Adrenal gland (tissue), 12 donors: ENCODE results near the gene MOSPD3. TPM values are rescaled to one million over a fixed set of nuclear protein-coding genes. Genes with fewer than 3 reads are reported as not detected.
A peak's percentile ranks its signal among the peaks of the same experiment; 100 is the strongest.

Source experiments
- DNase-seq, 7 donors: peaks; one replicate each; pipeline ENCODE4 v3.0.0-alpha.2; 2019 to 2020
- H3K27ac ChIP-seq, 5 donors: fragments of 200-600 bp; sonication (generic) in 4 of 5; 1 replicate in 3 of 5; 2 replicates in 2 of 5; pipeline versions ENCODE4 v1.5.1 to v1.8.0; 2016 to 2020; ENCODE audit warnings: mild to moderate bottlenecking in 1 of 5
- H3K27me3 ChIP-seq: fragments of 200-600 bp; 2 replicates; pipeline ENCODE4 v1.8.0; 2021
- H3K36me3 ChIP-seq, 2 donors: fragments of 200-600 bp; replicated peaks in 1 of 2; 1 replicate in 1 of 2; 2 replicates in 1 of 2; pipeline versions ENCODE4 v1.5.1 to v1.8.0; 2018 to 2022
- H3K4me1 ChIP-seq, 2 donors: fragments of 200-600 bp; replicated peaks in 1 of 2; 1 replicate in 1 of 2; 2 replicates in 1 of 2; pipeline versions ENCODE4 v1.5.1 to v1.8.0; 2018 to 2021
- H3K4me3 ChIP-seq, 4 donors: fragments of 200-600 bp; sonication (generic) in 3 of 4; one replicate each; pipeline ENCODE4 v1.5.1; 2016 to 2018
- H3K9me3 ChIP-seq, 3 donors: fragments of 200-600 bp; sonication (generic) in 1 of 3; replicated peaks in 1 of 3; 1 replicate in 2 of 3; 2 replicates in 1 of 3; pipeline versions ENCODE4 v1.5.1 to v1.8.0; 2016 to 2021
- POLR2A ChIP-seq, 2 donors: fragments of 450-650 bp; IDR thresholded peaks; one replicate each; pipeline ENCODE4 v1.6.1; 2017; ENCODE audit warnings: antibody characterized with exemption in 2 of 2, mild to moderate bottlenecking in 2 of 2, moderate library complexity in 1 of 2
- WGBS, 4 donors: extraction: QIAGEN DNeasy Blood & Tissue Kit in 2 of 4; methylation state at CpG; one replicate each; pipeline versions ENCODE4 v1.1.5 to v1.1.7; 2013 to 2017; 5-methylcytosine and 5-hydroxymethylcytosine counted together
- intact Hi-C, 2 donors: fragments of 100-400 bp; cut with DNase I; formaldehyde crosslinking; loops; one replicate each; pipeline versions ENCODE4 v1.14.1 to v1.15.0; 2022 to 2023
- polyA plus RNA-seq, 3 donors: library from polyadenylated mRNA; stranded (reverse); fragments of 200-250 nt in 2 of 3; fragments of 350-450 nt in 1 of 3; fragmentation: Illumina TruSeq in 1 of 3; extraction: RNeasy Lipid Tissue Mini Kit (QIAGEN cat#74804) in 1 of 3; gene quantifications; one replicate each; pipeline ENCODE4 v1.2.3, GENCODE V29; 2013 to 2014
- total RNA-seq, 9 donors: library from RNA; depleted of rRNA in 4 of 9; stranded (reverse); fragments of >200 nt in 4 of 9; fragments of 120-200 nt in 1 of 9; fragmentation: NEBNext Ultra II Directional in 1 of 9; extraction: Animal tissue kit (Norgen Biotek cat#: 25700) in 1 of 9; gene quantifications; one replicate each; pipeline versions ENCODE4 v1.1.0 to v1.2.4, GENCODE V29; 2013 to 2023
- TF ChIP-seq, protein P1 (sequence below), 6 experiments: fragments of 450-650 bp in 4 of 6; fragments of 200-600 bp in 2 of 6; sonication (generic) in 1 of 6; IDR thresholded peaks; 1 replicate in 5 of 6; 2 replicates in 1 of 6; pipeline versions ENCODE4 v1.5.1 to v1.8.0; 2016 to 2021; ENCODE audit warnings: antibody characterized with exemption in 6 of 6, mild to moderate bottlenecking in 2 of 6, moderate library complexity in 1 of 6
- donor health status: healthy with polysubstance abuse.
- donor health status: Bipolar disorder and iron deficiency.
- donor health status: DM: yes; HTN: yes; CAD: no.
- donor health status: DM: no; HTN: no; CAD: no.
- donor health status: DM: no; HTN: no; CAD: no.
- donor health status: DM: yes; HTN: yes; CAD: no.

Gene MOSPD3
- total and polyA plus RNA-seq, 12 donors = 14.0 to 54.5 (median 34.7) TPM

DNA sequence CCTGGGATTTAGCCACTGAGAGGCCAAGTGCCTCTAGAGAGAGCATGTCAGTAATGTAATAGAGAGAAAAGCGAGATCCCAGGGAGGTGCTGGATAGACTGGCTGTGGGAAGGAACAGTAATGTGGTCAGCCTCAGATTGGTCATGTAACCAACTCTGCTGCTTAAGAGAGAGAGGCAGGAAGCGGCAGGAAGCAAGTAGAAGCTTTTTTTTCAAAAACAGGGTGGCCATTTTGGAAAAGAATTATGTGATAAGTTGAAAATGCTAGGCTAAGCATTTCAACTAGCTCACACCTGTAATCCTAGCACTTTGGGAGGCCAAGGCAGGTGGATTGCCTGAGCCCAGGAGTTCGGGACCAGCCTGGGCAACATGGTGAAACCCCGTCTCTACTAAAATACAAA, 13.9 kb upstream of the MOSPD3 start:
- WGBS, 4 donors = 86 to 90% (median 90%) methylated on average over 4 of the region's 4 CpGs
- Histone ChIP-seq H3K27me3 (no peaks in the 10 kb centered on the region), H3K4me3 (no peak overlapping the region), H3K27ac (no peak overlapping the region), H3K4me1 (no peaks in the 10 kb centered on the region), H3K36me3 (no peaks in the 10 kb centered on the region), H3K9me3 (no peaks in the 10 kb centered on the region)
- intact Hi-C loops = loop anchor here in 1 of 2 donors (10.0 kb wide), 1 partner anchor 64 kb away; the partner anchor contains the start of gene AGFG2
- no peak for DNase-seq
- TF ChIP-seq, protein P1, sequence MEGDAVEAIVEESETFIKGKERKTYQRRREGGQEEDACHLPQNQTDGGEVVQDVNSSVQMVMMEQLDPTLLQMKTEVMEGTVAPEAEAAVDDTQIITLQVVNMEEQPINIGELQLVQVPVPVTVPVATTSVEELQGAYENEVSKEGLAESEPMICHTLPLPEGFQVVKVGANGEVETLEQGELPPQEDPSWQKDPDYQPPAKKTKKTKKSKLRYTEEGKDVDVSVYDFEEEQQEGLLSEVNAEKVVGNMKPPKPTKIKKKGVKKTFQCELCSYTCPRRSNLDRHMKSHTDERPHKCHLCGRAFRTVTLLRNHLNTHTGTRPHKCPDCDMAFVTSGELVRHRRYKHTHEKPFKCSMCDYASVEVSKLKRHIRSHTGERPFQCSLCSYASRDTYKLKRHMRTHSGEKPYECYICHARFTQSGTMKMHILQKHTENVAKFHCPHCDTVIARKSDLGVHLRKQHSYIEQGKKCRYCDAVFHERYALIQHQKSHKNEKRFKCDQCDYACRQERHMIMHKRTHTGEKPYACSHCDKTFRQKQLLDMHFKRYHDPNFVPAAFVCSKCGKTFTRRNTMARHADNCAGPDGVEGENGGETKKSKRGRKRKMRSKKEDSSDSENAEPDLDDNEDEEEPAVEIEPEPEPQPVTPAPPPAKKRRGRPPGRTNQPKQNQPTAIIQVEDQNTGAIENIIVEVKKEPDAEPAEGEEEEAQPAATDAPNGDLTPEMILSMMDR (IDR thresholded peaks at IDR 0.05) = no peak
- TF ChIP-seq POLR2A (IDR thresholded peaks at IDR 0.05) = no peak

DNA sequence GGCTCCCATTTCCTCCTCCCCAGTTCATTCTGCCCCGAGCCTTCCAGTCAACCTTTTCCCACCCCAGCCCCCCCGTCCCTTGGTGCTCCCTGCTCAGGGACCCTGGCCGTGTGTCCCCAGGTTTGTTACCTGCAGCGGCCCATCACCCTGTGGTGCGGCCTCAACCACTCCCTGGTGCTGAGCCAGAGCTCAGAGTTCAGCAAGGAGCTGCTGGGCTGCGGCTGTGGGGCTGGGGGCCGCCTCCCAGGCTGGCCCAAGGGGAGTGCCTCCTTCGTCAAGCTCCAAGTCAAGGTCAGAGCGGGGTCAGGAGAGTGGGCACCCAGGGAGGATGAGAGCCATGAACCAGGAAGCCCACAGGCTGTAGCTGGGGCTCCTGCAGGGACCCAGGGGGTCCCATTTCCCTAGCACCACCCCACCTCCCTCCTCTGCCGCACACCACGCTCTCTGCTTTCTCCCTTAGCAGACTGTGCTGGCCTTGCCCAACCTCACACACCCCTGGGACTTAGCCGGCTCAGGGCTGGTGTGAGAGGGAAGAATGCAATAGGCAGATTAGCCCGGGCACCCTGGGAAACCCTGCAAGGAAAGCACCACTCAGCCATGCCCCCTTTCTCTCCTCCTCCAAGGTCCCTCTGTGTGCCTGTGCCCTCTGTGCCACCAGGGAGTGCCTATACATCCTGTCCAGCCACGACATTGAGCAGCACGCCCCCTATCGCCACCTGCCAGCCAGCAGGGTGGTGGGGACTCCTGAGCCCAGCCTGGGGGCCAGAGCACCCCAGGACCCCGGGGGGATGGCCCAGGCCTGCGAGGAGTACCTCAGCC, 12.2 kb upstream of the MOSPD3 start:
- Histone ChIP-seq H3K27ac (no peak overlapping the region), H3K4me1 (peaks cover 4 to 12% of the 10 kb centered on the region in 2 donors), H3K9me3 (no peaks in the 10 kb centered on the region), H3K27me3 (no peaks in the 10 kb centered on the region), H3K36me3 (no peaks in the 10 kb centered on the region), H3K4me3 (no peak overlapping the region)
- intact Hi-C loops = loop anchor here in 1 of 2 donors (10.0 kb wide), 1 partner anchor 65 kb away; the partner anchor contains the start of gene AGFG2
- no peak for DNase-seq
- no peak for TF ChIP-seq POLR2A (IDR thresholded peaks at IDR 0.05)
- TF ChIP-seq, protein P1 (IDR thresholded peaks at IDR 0.05) = no peak
- WGBS, 4 donors = 65 to 69% (median 69%) methylated on average over 10 to 18 of the region's 18 CpGs

GRCh38 chr7:100600730-100601038, 11.7 kb upstream of the MOSPD3 start:
- H3K27me3 ChIP-seq = no peaks in the 10 kb centered on the region
- WGBS, 4 donors = 75 to 88% (median 80%) methylated on average over 7 to 9 of the region's 9 CpGs
- intact Hi-C loops = no loop called here

DNA sequence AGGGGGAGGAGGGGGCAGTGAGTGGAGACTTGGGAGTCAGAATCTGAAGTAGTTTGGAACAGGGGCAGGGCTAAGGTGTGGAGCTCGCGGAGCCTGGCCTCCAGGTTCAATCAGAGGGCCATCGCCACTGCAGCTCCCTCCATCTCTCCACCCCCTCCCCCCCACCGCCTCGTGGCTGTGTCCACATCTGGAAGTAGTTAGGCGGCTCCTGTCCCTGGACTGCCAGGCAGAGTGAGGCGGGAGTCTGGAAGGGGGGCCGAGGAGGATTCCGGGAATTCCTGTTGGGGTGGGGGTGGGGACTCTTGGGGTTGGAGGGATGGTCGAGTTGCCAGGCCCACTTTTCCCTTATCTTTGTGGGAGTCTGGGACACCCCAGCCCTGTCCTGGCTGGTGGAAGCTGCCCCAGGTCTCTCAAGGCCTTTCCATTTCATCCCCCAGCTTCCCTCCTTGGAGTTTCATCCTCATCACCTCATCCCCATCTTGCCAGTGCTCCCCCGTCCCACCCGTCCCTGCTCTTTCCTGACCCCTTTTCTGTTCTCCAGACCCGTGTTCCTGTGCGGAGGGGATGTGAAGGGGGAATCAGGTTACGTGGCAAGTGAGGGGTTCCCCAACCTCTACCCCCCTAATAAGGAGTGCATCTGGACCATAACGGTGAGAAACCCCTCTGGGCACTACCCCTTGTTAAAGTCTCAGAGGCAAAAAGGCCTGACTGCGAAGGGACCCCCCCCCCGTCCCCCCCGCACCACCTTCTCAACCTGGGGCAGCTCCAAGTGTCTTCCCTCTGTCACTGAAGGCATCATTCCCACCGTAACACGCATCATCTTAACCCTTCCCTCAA, 9.2 kb upstream of the MOSPD3 start:
- Histone ChIP-seq H3K4me1 (peaks cover 14 to 16% of the 10 kb centered on the region in 2 donors), H3K36me3 (no peaks in the 10 kb centered on the region), H3K9me3 (no peaks in the 10 kb centered on the region), H3K27me3 (no peaks in the 10 kb centered on the region), H3K27ac (peak overlapping the region in 4 of 5 donors; percentile 3 to 68 (median 44)), H3K4me3 (peak overlapping the region in 1 of 4 donors; percentile 57)
- intact Hi-C loops = no loop called here
- peak in 6 of 7 donors; percentile 56 to 83 (median 66) for DNase-seq
- TF ChIP-seq, protein P1 (IDR thresholded peaks at IDR 0.05) = no peak
- TF ChIP-seq POLR2A (IDR thresholded peaks at IDR 0.05) = no peak
- 49 to 62% (median 51%) methylated on average over 15 to 21 of the region's 21 CpGs for WGBS, 4 donors

More at GRCh38 chr7:100600730-100601038, 11.7 kb upstream of the MOSPD3 start:
- Histone ChIP-seq H3K27ac (no peak overlapping the region), H3K9me3 (no peaks in the 10 kb centered on the region), H3K4me3 (no peak overlapping the region), H3K4me1 (peaks cover 10 to 16% of the 10 kb centered on the region in 2 donors), H3K36me3 (no peaks in the 10 kb centered on the region)
- no peak for TF ChIP-seq POLR2A (IDR thresholded peaks at IDR 0.05)
- DNase-seq = no peak
